Suppressor macrophage treated with lipopolysaccharide for 1 hour (primary cell): ENCODE results near the gene SART1.
A peak's percentile ranks its signal among the peaks of the same experiment; 100 is the strongest.

Source experiments
- DNase-seq, 3 donors: peaks; one replicate each; pipeline ENCODE4 v3.0.0-alpha.2; 2020 to 2022

SART1 gene

DNA sequence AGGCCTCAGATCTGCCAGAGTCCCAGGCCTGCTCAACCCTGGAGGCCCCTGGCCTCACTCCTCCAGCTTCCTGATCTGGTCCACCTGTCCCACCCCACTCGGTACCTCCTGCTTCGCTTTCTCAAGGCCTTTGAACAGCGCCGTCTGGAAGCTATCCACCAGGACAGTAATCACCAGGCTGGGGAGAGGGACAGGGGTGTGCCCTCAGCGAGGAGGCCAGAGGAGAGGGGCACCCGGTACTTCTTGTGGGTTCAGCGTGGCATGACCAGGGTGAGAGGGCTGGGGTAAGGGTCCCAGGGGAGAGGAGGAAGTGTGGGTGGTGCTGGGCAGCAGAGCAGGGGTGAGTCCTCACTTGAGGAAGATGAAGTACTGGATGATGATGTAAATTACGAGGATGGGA is 58.7 kb downstream of the SART1 start:
- DNase-seq: peak in 1 of 3 donors; percentile 14

DNA sequence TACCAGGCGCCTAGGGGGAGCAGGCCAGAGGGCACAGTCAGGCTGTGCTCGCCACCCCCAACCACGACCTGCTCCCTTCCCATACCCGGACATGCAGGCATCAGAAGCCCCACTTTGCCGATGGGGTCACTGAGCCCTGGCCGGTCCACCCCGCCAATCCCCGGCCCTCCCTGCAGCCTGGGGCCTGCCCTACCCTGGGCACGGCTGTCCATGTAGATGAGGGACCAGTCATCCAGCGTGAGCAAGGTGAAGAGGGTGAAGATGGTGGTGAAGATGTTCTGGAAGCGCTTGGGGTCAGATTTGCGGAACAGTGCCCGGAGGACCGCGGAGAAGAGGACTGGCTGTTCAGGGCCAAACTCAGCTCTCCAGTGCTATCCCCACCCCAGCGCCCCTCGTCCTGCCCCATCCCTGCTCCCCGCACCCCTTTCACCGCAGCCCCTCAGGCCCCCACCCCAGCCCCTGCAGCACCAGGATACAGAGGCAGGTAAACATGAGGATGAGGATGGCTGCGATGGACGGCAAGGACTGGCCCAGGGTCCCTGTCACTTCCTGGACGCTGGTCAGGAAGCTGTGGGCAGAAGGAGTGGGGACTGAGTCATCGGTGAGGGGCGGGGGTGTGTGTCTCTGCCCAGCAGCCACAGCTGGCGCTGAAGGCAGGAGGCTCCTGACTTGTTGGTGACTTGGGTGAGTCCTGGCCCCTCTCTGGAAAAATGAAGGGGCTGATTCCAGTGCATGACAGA is 59.3 kb downstream of the SART1 start:
- DNase-seq: peak; percentile 86 to 92 (median 90)

DNA sequence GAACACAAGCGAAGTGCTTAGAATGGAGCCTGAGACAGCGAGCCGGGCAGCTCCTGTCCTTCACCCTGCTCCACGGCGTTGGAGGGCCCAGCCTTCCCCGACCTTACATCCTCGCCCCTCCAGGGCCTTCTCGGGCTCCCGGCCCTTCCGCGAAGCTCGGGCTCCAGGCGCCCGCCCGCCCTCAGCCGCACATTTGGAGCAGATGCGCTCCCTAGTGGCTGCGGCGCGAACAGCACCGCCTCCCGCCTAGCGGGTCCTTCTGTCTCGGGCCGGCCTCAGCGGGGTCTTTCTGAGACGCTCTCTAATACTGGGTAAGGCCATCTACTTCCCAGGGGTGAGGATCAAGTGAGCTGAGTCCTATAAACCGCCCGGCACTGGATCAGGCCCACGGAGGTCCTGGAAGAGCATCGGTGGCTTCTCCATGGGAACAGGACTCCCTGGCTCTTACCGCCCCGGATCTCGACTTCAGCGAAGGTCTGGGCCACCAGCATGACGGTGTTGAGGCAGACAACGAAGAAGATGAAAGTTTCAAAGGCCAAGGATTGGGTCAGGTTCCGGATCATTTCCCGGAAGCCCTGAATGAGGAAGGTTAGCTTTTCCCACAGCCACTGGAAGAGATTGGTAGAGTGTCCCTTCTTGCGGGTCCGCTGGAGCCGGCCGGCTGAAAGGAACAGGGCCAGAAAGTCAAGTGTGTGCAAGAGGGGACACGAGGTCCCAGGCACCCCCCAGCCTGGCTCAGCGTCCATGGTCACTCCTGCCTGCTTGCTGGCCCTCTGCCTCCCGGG is 61.1 kb downstream of the SART1 start:
- peak; percentile 75 to 90 (median 84) for DNase-seq

DNA sequence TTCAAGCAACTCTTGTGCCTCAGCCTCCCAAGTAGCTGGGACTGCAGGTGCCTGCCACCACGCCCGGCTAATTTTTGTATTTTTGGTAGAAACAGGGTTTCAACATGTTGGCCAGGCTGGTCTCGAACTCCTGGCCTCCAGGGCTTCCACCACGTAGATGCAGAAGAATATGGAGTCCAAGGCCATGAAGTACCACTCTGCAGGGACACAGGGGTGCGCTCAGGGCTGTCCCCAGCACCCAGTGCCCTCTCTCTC is 61.6 kb downstream of the SART1 start:
- DNase-seq: peak in 1 of 3 donors; percentile 1

DNA sequence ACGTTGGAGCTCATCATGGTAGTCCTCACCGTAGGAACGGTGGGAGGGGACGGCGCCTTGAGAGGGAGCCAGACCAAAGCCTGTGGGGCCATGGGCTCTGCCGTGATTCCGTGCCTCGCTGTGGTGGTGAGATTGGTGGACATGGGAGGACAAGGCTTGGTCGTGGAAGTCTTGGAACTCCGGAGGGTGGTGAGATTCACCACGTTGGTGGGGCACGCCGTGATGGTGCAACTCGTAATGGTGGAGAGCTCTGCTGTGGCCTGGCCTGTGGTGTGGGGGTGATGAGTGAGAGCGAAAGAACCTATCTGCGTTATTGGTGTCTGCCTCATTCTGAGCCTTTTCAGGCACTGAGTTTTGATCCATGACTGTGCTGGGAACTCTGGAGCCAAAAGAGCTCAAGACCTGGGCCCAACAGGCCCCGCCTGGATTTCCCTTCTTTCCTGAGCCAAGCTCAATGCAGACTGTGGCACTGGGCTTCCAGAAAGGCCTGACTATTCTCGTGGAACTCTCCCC is 64.5 kb downstream of the SART1 start, which contains the start of gene CATSPER1:
CATSPER1 (minus strand) TSS at position 463 of the 513 bp plus-strand sequence; CDS start at position 363, 100 bp downstream.
- peak in 1 of 3 donors; percentile 13 for DNase-seq
